Measurements from ENCODE around the gene USP13.

GRCh38 chr3:179807588-179807987, 154.7 kb downstream of the USP13 start:
- TF ChIP-seq GATA2 (IDR thresholded peaks at IDR 0.05; ENCODE audit: low read depth, low read length) (no peak), GATA3 (IDR thresholded peaks at IDR 0.05; ENCODE audit: low read depth, low read length) (no peak)

Measured in SH-SY5Y (cell line).